ENCODE measurements around the gene CD48.

The CD48 gene

DNA sequence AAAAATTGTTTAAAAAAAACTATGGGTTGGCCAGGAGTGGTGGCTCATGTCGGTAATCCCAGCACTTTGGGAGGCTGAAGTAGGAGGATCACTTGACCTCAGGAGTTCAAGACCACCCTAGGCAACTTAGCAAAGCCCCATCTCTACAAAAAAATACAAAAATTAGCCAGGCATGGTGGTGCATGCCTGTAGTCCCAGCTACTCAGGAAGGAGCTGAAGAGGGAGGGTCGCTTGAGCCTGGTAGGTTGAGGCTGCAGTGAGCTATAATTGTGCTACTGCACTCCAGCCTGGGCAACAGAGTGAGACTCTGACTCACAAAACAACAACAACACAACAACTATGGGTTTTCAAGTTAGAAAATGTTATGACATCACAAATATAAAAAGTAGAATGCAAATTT is 43.8 kb upstream of the CD48 start:
- TF ChIP-seq EZH2phosphoT487 (conservative IDR thresholded peaks at IDR 0.05; ENCODE audit: low read length), result no peak
- TF ChIP-seq CTCF (IDR thresholded peaks at IDR 0.05; ENCODE audit: insufficient read depth, low read length, poor library complexity, severe bottlenecking), result no peak
- Histone ChIP-seq H3F3A (ENCODE audit: insufficient read depth) (no peaks in the 10 kb centered on the region), H3K79me2 (ENCODE audit: insufficient read depth, low read length) (no peaks in the 10 kb centered on the region)

DNA sequence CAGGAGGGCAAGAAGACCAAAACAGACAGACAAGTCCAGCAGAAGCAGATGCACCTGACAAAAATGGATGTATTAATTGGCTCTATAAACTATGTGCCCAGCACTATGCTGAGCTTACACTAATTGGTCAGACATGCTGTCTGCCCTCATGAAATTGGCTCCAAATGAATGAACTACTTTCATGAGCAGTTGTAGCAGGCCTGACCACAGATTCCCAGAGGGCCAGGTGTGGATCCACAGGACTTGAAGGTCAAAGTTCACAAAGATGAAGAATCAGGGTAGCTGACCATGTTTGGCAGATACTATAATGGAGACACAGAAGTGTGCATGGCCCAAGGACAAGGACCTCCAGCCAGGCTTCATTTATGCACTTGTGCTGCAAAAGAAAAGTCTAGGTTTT is 42.0 kb upstream of the CD48 start:
- H3K9ac ChIP-seq (ENCODE audit: low read length), result no peak overlapping the region
- no peaks in the 10 kb centered on the region for H3K9me3 ChIP-seq (ENCODE audit: insufficient read depth, low read length)
- no peak overlapping the region for H3K4me2 ChIP-seq (ENCODE audit: low read depth, low read length, poor library complexity, severe bottlenecking)
- no peaks in the 10 kb centered on the region for H3K27me3 ChIP-seq (ENCODE audit: low read length)
- TF ChIP-seq CTCF (IDR thresholded peaks at IDR 0.05; ENCODE audit: insufficient read depth, low read length, poor library complexity, severe bottlenecking) (no peak), EZH2phosphoT487 (conservative IDR thresholded peaks at IDR 0.05; ENCODE audit: low read length) (no peak)
- no peak overlapping the region for H3K27ac ChIP-seq (ENCODE audit: low read depth, low read length)
- H3F3A ChIP-seq (ENCODE audit: insufficient read depth), result no peaks in the 10 kb centered on the region
- no peak overlapping the region for H3K4me3 ChIP-seq (ENCODE audit: insufficient read depth, low read length, poor library complexity, severe bottlenecking)
- no peaks in the 10 kb centered on the region for H3K36me3 ChIP-seq (ENCODE audit: low read length)
- H3K79me2 ChIP-seq (ENCODE audit: insufficient read depth, low read length), result no peaks in the 10 kb centered on the region
- H2AFZ ChIP-seq (ENCODE audit: low read depth, low read length, severe bottlenecking), result no peak overlapping the region
- H4K20me1 ChIP-seq (ENCODE audit: low read depth, low read length), result no peaks in the 10 kb centered on the region
- H3K9me2 ChIP-seq (replicated peaks; ENCODE audit: insufficient read depth, low read length), result no peaks in the 10 kb centered on the region

More for the DNA sequence above, 43.8 kb upstream of the CD48 start:
- no peak overlapping the region for H3K27ac ChIP-seq (ENCODE audit: low read depth, low read length)
- H2AFZ ChIP-seq (ENCODE audit: low read depth, low read length, severe bottlenecking), result no peak overlapping the region
- H3K9ac ChIP-seq (ENCODE audit: low read length), result no peak overlapping the region
- no peaks in the 10 kb centered on the region for H3K9me2 ChIP-seq (replicated peaks; ENCODE audit: insufficient read depth, low read length)
- no peaks in the 10 kb centered on the region for H3K36me3 ChIP-seq (ENCODE audit: low read length)
- H4K20me1 ChIP-seq (ENCODE audit: low read depth, low read length), result no peaks in the 10 kb centered on the region
- no peak overlapping the region for H3K4me2 ChIP-seq (ENCODE audit: low read depth, low read length, poor library complexity, severe bottlenecking)
- H3K9me3 ChIP-seq (ENCODE audit: insufficient read depth, low read length), result no peaks in the 10 kb centered on the region
- H3K27me3 ChIP-seq (ENCODE audit: low read length), result no peaks in the 10 kb centered on the region
- no peak overlapping the region for H3K4me3 ChIP-seq (ENCODE audit: insufficient read depth, low read length, poor library complexity, severe bottlenecking)

GRCh38 chr1:160752924-160753323 is 41.3 kb upstream of the CD48 start:
- no peak overlapping the region for H3K4me3 ChIP-seq (ENCODE audit: insufficient read depth, low read length, poor library complexity, severe bottlenecking)
- no peak overlapping the region for H3K9ac ChIP-seq (ENCODE audit: low read length)
- no peaks in the 10 kb centered on the region for H4K20me1 ChIP-seq (ENCODE audit: low read depth, low read length)
- H3K27ac ChIP-seq (ENCODE audit: low read depth, low read length), result no peak overlapping the region
- H3F3A ChIP-seq (ENCODE audit: insufficient read depth), result no peaks in the 10 kb centered on the region
- no peak overlapping the region for H3K4me2 ChIP-seq (ENCODE audit: low read depth, low read length, poor library complexity, severe bottlenecking)
- no peaks in the 10 kb centered on the region for H3K9me3 ChIP-seq (ENCODE audit: insufficient read depth, low read length)
- H2AFZ ChIP-seq (ENCODE audit: low read depth, low read length, severe bottlenecking), result no peak overlapping the region
- no peaks in the 10 kb centered on the region for H3K9me2 ChIP-seq (replicated peaks; ENCODE audit: insufficient read depth, low read length)
- no peaks in the 10 kb centered on the region for H3K27me3 ChIP-seq (ENCODE audit: low read length)
- TF ChIP-seq EZH2phosphoT487 (conservative IDR thresholded peaks at IDR 0.05; ENCODE audit: low read length), result no peak
- no peak for TF ChIP-seq CTCF (IDR thresholded peaks at IDR 0.05; ENCODE audit: insufficient read depth, low read length, poor library complexity, severe bottlenecking)
- no peaks in the 10 kb centered on the region for H3K79me2 ChIP-seq (ENCODE audit: insufficient read depth, low read length)
- no peaks in the 10 kb centered on the region for H3K36me3 ChIP-seq (ENCODE audit: low read length)
